ENCODE data around the gene SLC25A10.

GRCh38 chr17:81741594-81742452, 29.7 kb downstream of the SLC25A10 start:
- TF ChIP-seq CTCF (conservative IDR thresholded peaks at IDR 0.05) = no peak
- TF ChIP-seq ZFX (IDR thresholded peaks at IDR 0.05) = no peak

All from C4-2B (cell line).